Thyroid gland (tissue), 4 donors: ENCODE measurements around the gene CNTN5.

Experiments used
- CTCF ChIP-seq, 6 experiments: fragments of 200-600 bp in 3 of 6; fragments of 450-650 bp in 3 of 6; sonication (generic) in 3 of 6; IDR thresholded peaks; one replicate each; pipeline ENCODE4 v1.5.1; 2016 to 2019; ENCODE audit warnings: antibody characterized with exemption in 6 of 6, mild to moderate bottlenecking in 2 of 6, inconsistent platforms in 1 of 6, moderate library complexity in 1 of 6
- POLR2A ChIP-seq, 2 donors: fragments of 450-650 bp; IDR thresholded peaks; one replicate each; pipeline ENCODE4 v1.6.1; 2017; ENCODE audit warnings: antibody characterized with exemption in 2 of 2, mild to moderate bottlenecking in 2 of 2, moderate library complexity in 1 of 2

DNA sequence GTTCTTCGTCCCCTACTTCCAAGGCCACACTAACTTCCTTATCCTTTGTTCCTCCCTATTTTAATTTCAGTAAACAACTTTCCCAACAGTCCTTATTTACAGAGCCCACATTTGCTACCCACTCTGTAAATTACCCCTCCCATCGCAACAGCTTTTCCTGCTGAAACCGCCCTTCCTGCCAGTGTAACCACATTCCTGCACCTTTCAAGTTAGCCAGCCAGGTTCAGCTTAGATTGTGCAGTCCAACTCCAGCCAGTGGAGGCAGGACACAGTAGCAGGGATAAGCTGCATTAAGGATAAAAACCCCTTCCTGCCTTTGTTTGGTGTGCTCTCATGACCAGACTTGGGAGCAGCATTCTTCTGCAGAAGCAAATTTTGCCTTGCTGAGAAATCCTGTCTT is 898.0 kb downstream of the CNTN5 start:
- TF ChIP-seq CTCF (IDR thresholded peaks at IDR 0.05) (no peak), POLR2A (IDR thresholded peaks at IDR 0.05) (no peak)
